Aorta (tissue), 5 donors: Measurements from ENCODE around the gene CDKN1C. TPM values are rescaled to one million over a fixed set of nuclear protein-coding genes. Genes with fewer than 3 reads are reported as not detected.
A peak's percentile ranks its signal among the peaks of the same experiment; 100 is the strongest.

ENCODE experiments used
- ATAC-seq: fragments of 200-7000 bp; cut with Tn5 transposase; one replicate; pipeline ENCODE4 v1.9.1; 2022; ENCODE audit warnings: moderate library complexity; ENCODE audit not compliant: low FRiP score
- DNase-seq, 2 donors: peaks; one replicate each; pipeline ENCODE4 v3.0.0-alpha.2; 2020
- H3K27ac ChIP-seq, 2 donors: one replicate each; pipeline ENCODE4 v1.5.1; 2013; ENCODE audit warnings: low read length in 2 of 2, mild to moderate bottlenecking in 2 of 2, moderate library complexity in 2 of 2, control low read depth in 1 of 2, inconsistent platforms in 1 of 2, low read depth in 1 of 2
- H3K27me3 ChIP-seq, 2 donors: one replicate each; pipeline ENCODE4 v1.6.1; 2013; ENCODE audit warnings: control low read depth in 1 of 2, low read length in 1 of 2, mild to moderate bottlenecking in 1 of 2, moderate library complexity in 1 of 2; ENCODE audit not compliant: insufficient read depth in 2 of 2, control insufficient read depth in 1 of 2
- H3K36me3 ChIP-seq, 2 donors: one replicate each; pipeline ENCODE4 v1.6.1; 2013; ENCODE audit warnings: control low read depth in 1 of 2, low read length in 1 of 2, mild to moderate bottlenecking in 1 of 2; ENCODE audit not compliant: insufficient read depth in 2 of 2, control insufficient read depth in 1 of 2
- H3K4me1 ChIP-seq, 2 donors: one replicate each; pipeline ENCODE4 v1.6.1; 2013; ENCODE audit warnings: low read length in 2 of 2, control low read depth in 1 of 2, mild to moderate bottlenecking in 1 of 2, moderate library complexity in 1 of 2; ENCODE audit not compliant: insufficient read depth in 2 of 2, control insufficient read depth in 1 of 2
- H3K4me3 ChIP-seq, 2 donors: one replicate each; pipeline ENCODE4 v1.5.1; 2013; ENCODE audit warnings: low read length in 2 of 2, control low read depth in 1 of 2, mild to moderate bottlenecking in 1 of 2
- H3K9me3 ChIP-seq: one replicate; pipeline ENCODE4 v1.6.1; 2013; ENCODE audit warnings: mild to moderate bottlenecking, low read length; ENCODE audit not compliant: control insufficient read depth
- WGBS, 2 donors: extraction: QIAGEN DNeasy Blood & Tissue Kit; methylation state at CpG; one replicate each; pipeline ENCODE4 v1.1.7; 2013; 5-methylcytosine and 5-hydroxymethylcytosine counted together
- intact Hi-C, 2 donors: fragments of 100-400 bp; cut with DNase I; formaldehyde crosslinking; loops; one replicate each; pipeline versions ENCODE4 v1.14.2 to v1.15.0; 2022
- polyA plus RNA-seq, 2 donors: library from polyadenylated mRNA; stranded (reverse); fragments of 200-250 nt; gene quantifications; one replicate each; pipeline ENCODE4 v1.2.3, GENCODE V29; 2013
- total RNA-seq, 2 donors: library from RNA; stranded (reverse); fragmentation: NEBNext Ultra II Directional; extraction: Animal tissue kit (Norgen Biotek cat#: 25700); gene quantifications; one replicate each; pipeline ENCODE4 v1.2.1, GENCODE V29; 2021
- donor health status: healthy with polysubstance abuse.
- donor health status: Bipolar disorder and iron deficiency.
- donor health status: DM: no; HTN: no; CAD: no.
- donor health status: DM: no; HTN: no; CAD: no.
- donor health status: DM: yes; HTN: yes; CAD: no.

The CDKN1C gene
- total and polyA plus RNA-seq, 4 donors = 11.3 to 37.7 (median 17.5) TPM

GRCh38 chr11:2903672-2904011 is 18.1 kb upstream of the CDKN1C start:
- 76 to 89% methylated on average over 7 of the region's 7 CpGs for WGBS, 2 donors
- no peak for ATAC-seq
- no peak for DNase-seq
- Histone ChIP-seq H3K4me1 (no peaks in the 10 kb centered on the region), H3K9me3 (no peaks in the 10 kb centered on the region), H3K36me3 (no peaks in the 10 kb centered on the region), H3K4me3 (no peak overlapping the region), H3K27ac (no peak overlapping the region), H3K27me3 (no peaks in the 10 kb centered on the region)
- intact Hi-C loops = no loop called here

- Histone ChIP-seq H3K4me3 (peak overlapping the region in 1 of 2 donors; percentile 68), H3K27ac (no peak overlapping the region), H3K9me3 (no peaks in the 10 kb centered on the region), H3K4me1 (no peaks in the 10 kb centered on the region), H3K36me3 (no peaks in the 10 kb centered on the region), H3K27me3 (no peaks in the 10 kb centered on the region)
- no peak for DNase-seq
- intact Hi-C loops = no loop called here
- no peak for ATAC-seq
- 80 to 81% methylated on average over 23 of the region's 23 CpGs for WGBS, 2 donors
These were observed 17.5 kb upstream of the CDKN1C start for GRCh38 chr11:2902784-2903671.

GRCh38 chr11:2901854-2902783 is 16.5 kb upstream of the CDKN1C start:
- ATAC-seq (peak; percentile 91), DNase-seq (peak; percentile 98)
- no peaks in the 10 kb centered on the region for H3K36me3 ChIP-seq
- intact Hi-C loops = no loop called here
- WGBS, 2 donors = 6 to 7% methylated on average over 49 to 58 of the region's 58 CpGs
- peak overlapping the region in 1 of 2 donors; percentile 13 for H3K27ac ChIP-seq
- H3K27me3 ChIP-seq = no peaks in the 10 kb centered on the region
- H3K4me1 ChIP-seq = no peaks in the 10 kb centered on the region
- no peaks in the 10 kb centered on the region for H3K9me3 ChIP-seq
- H3K4me3 ChIP-seq = peak overlapping the region; percentile 41 to 68

- 84 to 88% methylated on average over 16 of the region's 16 CpGs for WGBS, 2 donors
- no peak overlapping the region for H3K4me3 ChIP-seq
- no peaks in the 10 kb centered on the region for H3K4me1 ChIP-seq
- H3K36me3 ChIP-seq = no peaks in the 10 kb centered on the region
- no peaks in the 10 kb centered on the region for H3K27me3 ChIP-seq
- intact Hi-C loops = no loop called here
- no peak for DNase-seq
- ATAC-seq = peak; percentile 2
- no peak overlapping the region for H3K27ac ChIP-seq
- no peaks in the 10 kb centered on the region for H3K9me3 ChIP-seq
These were observed 15.7 kb upstream of the CDKN1C start for GRCh38 chr11:2901196-2901796.

- ATAC-seq = no peak
- Histone ChIP-seq H3K27me3 (no peaks in the 10 kb centered on the region), H3K36me3 (no peaks in the 10 kb centered on the region), H3K4me3 (no peak overlapping the region), H3K27ac (no peak overlapping the region), H3K4me1 (no peaks in the 10 kb centered on the region), H3K9me3 (no peaks in the 10 kb centered on the region)
- 87 to 89% methylated on average over 13 of the region's 13 CpGs for WGBS, 2 donors
- intact Hi-C loops = no loop called here
- DNase-seq = peak in 1 of 2 donors; percentile 89
These were observed 13.7 kb upstream of the CDKN1C start for GRCh38 chr11:2899080-2899783.

- DNase-seq (peak in 1 of 2 donors; percentile 87), ATAC-seq (no peak)
- Histone ChIP-seq H3K27me3 (no peaks in the 10 kb centered on the region), H3K9me3 (no peaks in the 10 kb centered on the region), H3K4me3 (no peak overlapping the region), H3K36me3 (no peaks in the 10 kb centered on the region), H3K27ac (no peak overlapping the region), H3K4me1 (no peaks in the 10 kb centered on the region)
- intact Hi-C loops = no loop called here
- 68 to 76% methylated on average over 12 of the region's 12 CpGs for WGBS, 2 donors
These were observed 12.9 kb upstream of the CDKN1C start for GRCh38 chr11:2898366-2899079.

GRCh38 chr11:2897048-2897447 is 11.5 kb upstream of the CDKN1C start:
- WGBS, 2 donors = 81 to 86% methylated on average over 6 of the region's 6 CpGs
- H3K27me3 ChIP-seq = no peaks in the 10 kb centered on the region
- H3K4me1 ChIP-seq = no peaks in the 10 kb centered on the region
- intact Hi-C loops = no loop called here
- no peaks in the 10 kb centered on the region for H3K36me3 ChIP-seq
- no peak overlapping the region for H3K4me3 ChIP-seq
- ATAC-seq (no peak), DNase-seq (no peak)
- H3K9me3 ChIP-seq = no peaks in the 10 kb centered on the region
- no peak overlapping the region for H3K27ac ChIP-seq

GRCh38 chr11:2896047-2896446 is 10.5 kb upstream of the CDKN1C start:
- Histone ChIP-seq H3K9me3 (no peaks in the 10 kb centered on the region), H3K27me3 (no peaks in the 10 kb centered on the region), H3K4me1 (no peaks in the 10 kb centered on the region), H3K36me3 (no peaks in the 10 kb centered on the region), H3K27ac (no peak overlapping the region), H3K4me3 (no peak overlapping the region)
- ATAC-seq = no peak
- intact Hi-C loops = no loop called here
- no peak for DNase-seq
- 77 to 81% methylated on average over 9 of the region's 9 CpGs for WGBS, 2 donors
